GM18505 (cell line): ENCODE measurements around the gene SLC22A1.
"Not testable (repeated sequence)": the region's sequence is repeated elsewhere in the genome, so short reads cannot be mapped to it uniquely, and the experiment has no call there.

Experiments
- ATAC-seq: cut with Tn5 transposase; IDR thresholded peaks from one replicate; pipeline ENCODE4 v1.9.1; 2021; ENCODE audit not compliant: unreplicated experiment
- POLR2A ChIP-seq: IDR thresholded peaks from 4 replicates; pipeline ENCODE4 v1.6.1; 2011; ENCODE audit warnings: borderline replicate concordance; ENCODE audit not compliant: insufficient read depth, insufficient read length; ENCODE audit errors: extremely low read depth

The SLC22A1 gene

DNA sequence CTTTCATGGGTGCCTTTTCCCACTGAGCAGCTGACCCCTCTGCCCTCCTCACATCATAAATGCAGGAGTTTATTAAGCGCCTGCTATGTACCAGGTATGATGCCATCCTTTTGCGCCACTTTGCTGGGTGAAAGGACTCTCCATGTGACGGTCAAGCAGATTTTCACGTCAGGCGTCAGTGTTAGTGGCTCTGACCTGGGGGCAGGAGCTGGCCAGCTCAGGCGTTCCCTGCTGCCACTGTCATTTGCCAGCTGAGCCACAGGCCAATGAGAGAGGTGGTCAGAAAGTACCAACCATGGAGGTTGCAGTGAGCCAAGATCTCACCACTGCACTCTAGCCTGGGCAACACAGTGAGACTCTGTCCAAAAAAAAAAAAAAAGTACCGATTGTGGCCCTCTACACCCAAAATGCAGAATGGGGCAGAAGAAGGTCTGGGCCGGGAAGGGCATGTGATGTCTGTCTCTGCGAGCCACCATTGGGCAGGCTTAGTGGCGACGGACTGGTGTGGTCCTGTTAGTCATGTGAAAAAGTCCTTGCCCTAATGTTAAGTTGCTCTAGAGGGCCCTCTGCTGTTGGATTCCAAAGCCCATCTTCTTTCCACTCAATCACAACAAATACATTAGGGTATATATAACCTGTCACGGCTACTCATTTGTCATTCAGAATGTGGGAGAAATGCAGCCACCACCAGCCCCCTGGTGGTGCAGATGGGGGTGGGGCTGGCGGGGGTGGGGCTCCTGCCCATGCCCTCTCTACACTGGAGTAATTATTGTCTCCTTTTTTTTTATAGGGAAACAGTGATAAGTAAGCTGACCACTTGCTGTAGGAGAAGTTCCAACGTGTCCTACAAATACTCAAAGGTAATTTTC is 18.4 kb upstream of the SLC22A1 start:
- TF ChIP-seq POLR2A: no peak
- no peak for ATAC-seq

DNA sequence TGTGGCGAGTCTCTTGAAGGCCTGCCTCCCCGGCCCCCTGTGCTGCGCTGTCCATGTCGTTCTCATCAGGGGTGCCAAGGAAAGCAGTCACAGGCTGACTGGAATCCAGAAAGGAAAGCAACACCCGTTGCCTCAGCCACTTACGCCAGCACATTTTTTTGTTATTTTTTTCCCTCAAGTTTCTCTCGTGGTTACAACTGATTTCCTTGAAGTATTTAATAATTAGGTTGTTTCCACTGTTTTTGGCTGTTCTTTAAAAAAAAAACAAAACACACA is 17.9 kb upstream of the SLC22A1 start:
- no peak for ATAC-seq
- TF ChIP-seq POLR2A: no peak

DNA sequence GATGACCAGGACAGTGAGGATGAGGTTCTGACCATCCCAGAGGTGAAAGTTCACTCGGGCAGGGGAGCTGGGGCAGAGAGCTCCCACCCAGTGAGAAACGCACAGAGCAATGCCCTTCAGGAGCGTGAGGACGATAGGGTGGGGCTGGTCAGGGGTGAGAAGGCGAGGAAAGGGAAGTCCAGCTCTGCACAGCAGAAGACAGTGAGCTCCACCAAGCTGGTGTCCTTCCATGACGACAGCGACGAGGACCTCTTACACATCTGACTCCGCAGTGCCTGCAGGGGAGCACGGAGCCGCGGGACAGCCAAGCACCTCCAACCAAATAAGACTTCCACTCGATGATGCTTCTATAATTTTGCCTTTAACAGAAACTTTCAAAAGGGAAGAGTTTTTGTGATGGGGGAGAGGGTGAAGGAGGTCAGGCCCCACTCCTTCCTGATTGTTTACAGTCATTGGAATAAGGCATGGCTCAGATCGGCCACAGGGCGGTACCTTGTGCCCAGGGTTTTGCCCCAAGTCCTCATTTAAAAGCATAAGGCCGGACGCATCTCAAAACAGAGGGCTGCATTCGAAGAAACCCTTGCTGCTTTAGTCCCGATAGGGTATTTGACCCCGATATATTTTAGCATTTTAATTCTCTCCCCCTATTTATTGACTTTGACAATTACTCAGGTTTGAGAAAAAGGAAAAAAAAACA is 16.6 kb upstream of the SLC22A1 start:
- TF ChIP-seq POLR2A: no peak

DNA sequence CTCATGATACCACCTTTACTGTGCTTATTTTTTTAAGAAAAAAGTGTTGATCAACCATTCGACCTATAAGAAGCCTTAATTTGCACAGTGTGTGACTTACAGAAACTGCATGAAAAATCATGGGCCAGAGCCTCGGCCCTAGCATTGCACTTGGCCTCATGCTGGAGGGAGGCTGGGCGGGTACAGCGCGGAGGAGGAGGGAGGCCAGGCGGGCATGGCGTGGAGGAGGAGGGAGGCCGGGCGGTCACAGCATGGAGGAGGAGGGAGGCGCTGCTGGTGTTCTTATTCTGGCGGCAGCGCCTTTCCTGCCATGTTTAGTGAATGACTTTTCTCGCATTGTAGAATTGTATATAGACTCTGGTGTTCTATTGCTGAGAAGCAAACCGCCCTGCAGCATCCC is 15.6 kb upstream of the SLC22A1 start:
- no peak for ATAC-seq
- TF ChIP-seq POLR2A: no peak

More for the DNA sequence above, 16.6 kb upstream of the SLC22A1 start:
- no peak for ATAC-seq

DNA sequence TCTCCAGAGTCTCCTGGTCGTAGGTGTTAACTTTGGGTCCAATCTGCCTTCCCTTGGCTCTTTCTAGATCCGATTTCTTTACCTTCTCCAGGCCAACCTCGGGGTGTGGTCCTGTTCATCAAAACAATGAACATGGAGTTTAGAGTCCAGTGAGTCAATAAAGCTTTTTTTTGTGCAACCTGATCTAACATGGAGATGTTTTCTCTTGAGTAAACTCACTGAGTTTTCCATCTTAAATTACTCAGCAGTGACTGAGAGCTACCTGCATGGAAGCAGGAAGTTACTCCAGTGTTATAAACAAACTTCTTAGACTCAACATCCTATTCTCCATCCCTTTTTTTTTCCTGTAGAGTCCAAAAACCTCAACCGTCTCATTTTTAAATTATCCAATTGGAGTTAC is 14.9 kb upstream of the SLC22A1 start:
- ATAC-seq: no peak
- TF ChIP-seq POLR2A: no peak

DNA sequence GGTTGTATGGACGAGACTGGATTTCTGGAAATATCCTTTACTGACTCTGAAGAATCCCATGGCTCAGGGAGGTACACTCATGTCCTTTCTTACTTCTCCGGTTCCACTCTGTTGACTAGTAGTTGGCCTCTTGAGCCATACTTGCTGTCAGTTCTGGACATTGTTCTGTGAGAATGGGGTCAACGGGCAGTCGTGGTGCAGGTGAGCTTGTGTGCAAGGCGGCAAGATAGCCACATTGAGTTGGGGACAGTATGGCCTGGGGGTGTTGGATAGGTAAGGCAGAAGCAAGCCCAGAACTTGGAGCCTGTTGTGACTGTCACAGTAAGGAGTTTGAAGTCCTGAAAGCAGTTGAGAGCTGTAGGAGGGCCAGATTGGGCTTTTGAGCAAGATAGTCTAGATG is 13.5 kb upstream of the SLC22A1 start:
- no peak for ATAC-seq
- TF ChIP-seq POLR2A: no peak

DNA sequence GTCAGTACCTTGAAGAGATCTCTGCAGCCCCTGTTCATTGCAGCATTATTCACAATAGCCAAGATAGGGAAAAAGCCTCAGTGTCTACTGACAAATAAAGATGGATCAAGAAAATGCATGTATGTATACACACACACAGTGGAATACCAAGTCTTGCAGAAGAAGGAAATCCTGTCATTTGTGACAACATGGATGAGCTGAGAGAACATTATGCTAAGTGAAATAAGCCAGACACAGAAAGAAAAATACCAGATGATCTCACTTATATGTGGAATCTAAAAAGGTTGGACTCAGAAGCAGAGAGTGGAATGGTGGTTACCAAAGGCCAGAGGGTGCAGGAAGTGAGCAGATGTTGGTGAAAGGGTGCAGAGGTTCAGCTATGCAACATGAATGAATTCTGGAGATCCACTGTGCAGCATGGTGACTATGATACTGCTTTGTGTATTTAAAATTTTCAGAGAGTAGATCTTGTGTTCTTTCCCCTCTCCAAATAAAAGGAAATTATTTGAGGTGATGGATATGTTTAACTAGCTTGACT is 11.0 kb upstream of the SLC22A1 start:
- TF ChIP-seq POLR2A: no peak

DNA sequence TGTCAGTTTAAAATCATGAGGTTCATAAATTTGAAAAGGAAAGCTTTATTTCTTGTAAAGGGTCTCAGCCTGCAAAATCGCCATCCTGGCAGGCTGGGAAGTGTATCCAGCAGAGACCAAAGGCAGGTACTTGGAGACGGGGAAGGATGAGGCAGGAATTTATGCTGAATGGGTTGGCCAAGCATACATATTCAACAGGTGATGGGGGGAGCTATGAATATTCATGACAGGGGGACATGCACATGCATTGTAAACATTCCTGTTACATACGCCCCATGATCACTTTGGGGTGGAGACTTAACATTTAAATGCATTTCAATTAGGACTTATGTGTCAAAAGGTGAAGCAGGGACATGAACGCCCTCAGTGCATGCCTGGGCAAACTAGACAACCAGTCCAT is 9.8 kb upstream of the SLC22A1 start:
- TF ChIP-seq POLR2A: no peak
- ATAC-seq: no peak

More for the DNA sequence above, 11.0 kb upstream of the SLC22A1 start:
- no peak for ATAC-seq

DNA sequence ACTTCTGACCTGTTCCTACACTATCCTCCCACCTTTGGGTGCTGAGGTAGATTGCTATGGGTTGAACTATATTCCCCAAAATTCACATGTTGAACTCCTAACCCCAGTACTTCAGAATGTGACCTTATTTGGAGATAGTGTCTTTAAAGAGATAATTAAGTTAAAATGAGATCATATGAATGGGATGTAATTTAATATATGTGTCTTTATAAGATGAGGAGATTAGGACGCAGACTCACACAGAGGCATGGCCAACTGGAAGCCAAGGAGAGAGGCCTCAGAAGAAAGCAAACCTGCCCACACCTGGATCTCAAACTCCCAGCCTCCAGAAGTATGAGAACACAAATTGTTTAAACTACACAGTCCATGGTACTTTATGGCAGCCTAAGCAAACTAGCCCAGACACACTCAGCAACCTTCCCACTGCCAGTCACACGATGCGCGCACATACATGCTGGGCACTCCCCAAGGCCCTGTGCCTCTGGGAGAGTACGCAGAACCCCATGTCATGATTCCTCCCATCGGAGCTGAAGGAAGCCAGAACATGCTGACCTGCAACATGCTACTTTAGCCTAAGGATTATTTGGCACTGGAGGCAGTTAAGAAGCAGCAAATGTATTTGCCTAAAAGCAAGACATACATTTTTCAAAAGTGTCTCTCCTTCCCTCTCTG is 8.9 kb upstream of the SLC22A1 start:
- no peak for ATAC-seq
- TF ChIP-seq POLR2A: no peak

DNA sequence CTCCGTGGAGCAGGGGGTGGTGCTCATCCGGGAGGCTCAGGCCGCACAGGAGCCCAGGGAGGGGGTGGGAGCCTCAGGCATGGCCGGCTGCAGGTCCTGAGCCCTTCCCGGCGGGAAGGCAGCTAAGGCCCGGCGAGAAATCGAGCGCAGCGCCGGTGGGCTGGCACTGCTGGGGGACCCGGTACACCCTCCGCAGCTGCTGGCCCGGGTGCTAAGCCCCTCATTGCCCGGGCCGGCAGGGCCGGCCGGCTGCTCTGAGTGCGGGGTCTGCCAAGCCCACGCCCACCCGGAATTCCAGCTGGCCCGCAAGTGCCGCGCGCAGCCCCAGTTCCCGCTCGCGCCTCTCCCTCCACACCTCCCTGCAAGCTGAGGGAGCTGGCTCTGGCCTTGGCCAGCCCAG is 7.1 kb upstream of the SLC22A1 start:
- ATAC-seq: not testable (repeated sequence)

DNA sequence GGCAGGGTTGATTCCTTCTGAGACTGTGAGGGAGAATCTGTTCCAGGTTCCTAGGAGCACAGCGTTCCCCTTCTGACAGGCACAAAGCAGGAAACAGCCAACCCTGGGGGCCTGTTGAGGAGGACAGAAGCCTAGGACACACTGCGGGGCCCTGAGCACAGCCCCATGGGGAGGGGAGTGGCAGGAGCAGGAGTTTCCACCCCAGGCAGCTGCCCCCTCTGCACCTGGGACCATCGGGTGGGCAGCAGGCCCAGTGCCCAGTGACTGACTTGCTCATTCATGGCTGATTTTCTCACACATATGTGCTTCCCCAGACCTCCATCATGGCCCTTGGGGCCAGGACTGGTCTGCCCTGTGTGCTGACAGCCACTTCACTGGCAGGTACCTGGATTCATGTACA is 6.2 kb upstream of the SLC22A1 start:
- no peak for TF ChIP-seq POLR2A
- no peak for ATAC-seq

DNA sequence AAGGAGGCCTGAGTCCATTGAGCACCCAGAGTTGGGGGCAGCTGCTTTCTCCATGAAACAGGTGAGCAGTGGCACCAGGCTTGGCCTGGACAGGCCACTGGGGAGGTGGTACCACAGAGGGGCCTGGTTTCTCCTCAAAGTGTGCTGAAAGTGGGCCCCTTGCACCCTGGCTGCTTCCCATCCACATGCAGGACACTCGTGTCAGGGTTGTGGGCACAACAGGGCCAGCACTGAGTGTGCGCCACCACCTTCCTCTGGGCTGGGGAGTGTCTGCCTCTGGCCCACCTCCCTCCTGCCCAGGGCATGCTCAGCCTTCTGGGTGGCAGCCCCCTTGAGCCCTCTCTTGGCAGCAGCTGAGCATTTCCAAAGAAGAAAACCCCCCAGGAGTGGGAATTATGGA is 5.2 kb upstream of the SLC22A1 start:
- no peak for TF ChIP-seq POLR2A
- no peak for ATAC-seq

DNA sequence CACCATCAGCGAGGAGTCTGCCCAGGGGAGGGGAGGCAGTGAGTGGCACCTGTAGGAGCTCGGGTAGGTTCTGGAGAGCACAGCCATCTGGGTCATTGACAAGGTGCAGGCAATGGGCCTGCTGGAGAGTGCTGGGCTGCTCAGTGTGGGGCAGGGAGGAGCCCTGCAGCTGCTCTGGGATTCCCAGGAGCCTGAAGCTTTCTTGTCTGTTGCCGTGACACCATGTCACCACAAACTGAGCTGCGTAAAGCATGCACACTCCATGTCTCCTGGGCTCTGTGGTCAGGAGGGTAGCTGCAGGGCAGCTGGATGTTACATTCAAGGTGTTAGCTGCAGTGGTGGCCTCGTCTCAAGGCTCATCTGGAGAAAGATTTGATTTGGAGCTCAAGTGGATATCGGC is 4.5 kb upstream of the SLC22A1 start:
- ATAC-seq: no peak
- no peak for TF ChIP-seq POLR2A
